GM21619 (cell line): Measurements from ENCODE around the gene COL8A2.

ENCODE experiments used
- ATAC-seq: cut with Tn5 transposase; IDR thresholded peaks from one replicate; pipeline ENCODE4 v1.9.1; 2021; ENCODE audit not compliant: unreplicated experiment

Gene COL8A2

GRCh38 chr1:36137776-36138175 lies 12.8 kb upstream of the COL8A2 start:
- no peak for ATAC-seq

- ATAC-seq, result no peak
These were observed 12.2 kb upstream of the COL8A2 start for GRCh38 chr1:36137226-36137625.

GRCh38 chr1:36136535-36136934 lies 11.5 kb upstream of the COL8A2 start:
- ATAC-seq, result no peak

- ATAC-seq, result no peak
These were observed 10.8 kb upstream of the COL8A2 start for GRCh38 chr1:36135796-36136195.

- ATAC-seq, result no peak
These were observed 10.3 kb upstream of the COL8A2 start for GRCh38 chr1:36135330-36135667.

- ATAC-seq, result no peak
These were observed 9.7 kb upstream of the COL8A2 start for GRCh38 chr1:36134505-36135329.

GRCh38 chr1:36134031-36134430 lies 9.0 kb upstream of the COL8A2 start:
- ATAC-seq, result no peak

- no peak for ATAC-seq
These were observed 8.5 kb upstream of the COL8A2 start for GRCh38 chr1:36133484-36133883.

- ATAC-seq, result no peak
These were observed 7.0 kb upstream of the COL8A2 start for GRCh38 chr1:36132029-36132428.

- ATAC-seq, result no peak
These were observed 3.8 kb upstream of the COL8A2 start for GRCh38 chr1:36128905-36129206.

GRCh38 chr1:36128126-36128904 lies 3.3 kb upstream of the COL8A2 start:
- ATAC-seq, result no peak

GRCh38 chr1:36126797-36127500 lies 1.9 kb upstream of the COL8A2 start:
- ATAC-seq, result no peak

GRCh38 chr1:36126005-36126716 lies 1.1 kb upstream of the COL8A2 start:
- no peak for ATAC-seq

GRCh38 chr1:36124404-36125128 lies 456 bp downstream of the COL8A2 start:
- no peak for ATAC-seq

GRCh38 chr1:36123356-36123755 lies 1.7 kb downstream of the COL8A2 start:
- ATAC-seq, result no peak

GRCh38 chr1:36122062-36123030 lies 2.7 kb downstream of the COL8A2 start:
- ATAC-seq, result no peak

GRCh38 chr1:36119456-36119855 lies 5.6 kb downstream of the COL8A2 start:
- no peak for ATAC-seq

GRCh38 chr1:36118447-36119204 lies 6.4 kb downstream of the COL8A2 start:
- ATAC-seq, result no peak

- no peak for ATAC-seq
These were observed 8.1 kb downstream of the COL8A2 start for GRCh38 chr1:36116901-36117300.
